ENCODE measurements around the gene SPON1. TPM values are rescaled to one million over a fixed set of nuclear protein-coding genes. Genes with fewer than 3 reads are reported as not detected.

SPON1 gene
- total RNA-seq, 3 donors from 2014 or later (not counting 1 experiment from before 2014, with no cell fraction given): 0.09 to 0.18 TPM; not detected in 1

- no peaks in the 10 kb centered on the region for H3K36me3 Mint-ChIP-seq
- no peak overlapping the region for H3K4me3 Mint-ChIP-seq
- DNase-seq: no peak
- no peaks in the 10 kb centered on the region for H3K9me3 ChIP-seq (ENCODE audit: control insufficient read depth, insufficient read depth, low read length)
- intact Hi-C loops (cut with micrococcal nuclease): no loop called here
- TF ChIP-seq CTCF (IDR thresholded peaks at IDR 0.05): no peak
- no peak overlapping the region for H3K27ac ChIP-seq (ENCODE audit: low read length)
- H3K36me3 ChIP-seq (ENCODE audit: control insufficient read depth, insufficient read depth, low read length): no peaks in the 10 kb centered on the region
- no peaks in the 10 kb centered on the region for H3K4me1 ChIP-seq (ENCODE audit: control insufficient read depth, insufficient read depth, low read length)
- no peak overlapping the region for H3K27ac Mint-ChIP-seq
- H3K4me3 ChIP-seq (ENCODE audit: low read length): no peak overlapping the region
- no peaks in the 10 kb centered on the region for H3K9me3 Mint-ChIP-seq
- H3K4me1 Mint-ChIP-seq: no peaks in the 10 kb centered on the region
- WGBS (ENCODE audit: insufficient coverage): 78% methylated on average over 4 of the region's 4 CpGs
- no peaks in the 10 kb centered on the region for H3K27me3 ChIP-seq (ENCODE audit: control insufficient read depth, insufficient read depth, low read length)
- ATAC-seq: no peak
- peaks cover 33 to 54% of the 10 kb centered on the region in 2 donors for H3K27me3 Mint-ChIP-seq (ENCODE audit: low read depth in 2 of 2)
Observed at GRCh38 chr11:14021738-14022137, 59.2 kb downstream of the SPON1 start.

- TF ChIP-seq CTCF (IDR thresholded peaks at IDR 0.05): no peak
- ATAC-seq (no peak), DNase-seq (no peak)
- intact Hi-C loops (cut with micrococcal nuclease): no loop called here
- Mint-ChIP-seq H3K9me3 (no peaks in the 10 kb centered on the region), H3K27me3 (ENCODE audit: low read depth in 2 of 2) (peaks cover 34 to 59% of the 10 kb centered on the region in 2 donors), H3K4me3 (no peak overlapping the region), H3K4me1 (no peaks in the 10 kb centered on the region), H3K36me3 (no peaks in the 10 kb centered on the region), H3K27ac (no peak overlapping the region)
- Histone ChIP-seq H3K4me3 (ENCODE audit: low read length) (no peak overlapping the region), H3K27me3 (ENCODE audit: control insufficient read depth, insufficient read depth, low read length) (no peaks in the 10 kb centered on the region), H3K36me3 (ENCODE audit: control insufficient read depth, insufficient read depth, low read length) (no peaks in the 10 kb centered on the region), H3K9me3 (ENCODE audit: control insufficient read depth, insufficient read depth, low read length) (no peaks in the 10 kb centered on the region), H3K27ac (ENCODE audit: low read length) (no peak overlapping the region), H3K4me1 (ENCODE audit: control insufficient read depth, insufficient read depth, low read length) (no peaks in the 10 kb centered on the region)
- WGBS (ENCODE audit: insufficient coverage): 80% methylated on average over 2 of the region's 3 CpGs
Observed at GRCh38 chr11:14022251-14022650, 59.7 kb downstream of the SPON1 start.

GRCh38 chr11:14022821-14023220 lies 60.3 kb downstream of the SPON1 start:
- Mint-ChIP-seq H3K4me1 (no peaks in the 10 kb centered on the region), H3K9me3 (no peaks in the 10 kb centered on the region), H3K27ac (no peak overlapping the region), H3K4me3 (no peak overlapping the region), H3K36me3 (no peaks in the 10 kb centered on the region), H3K27me3 (ENCODE audit: low read depth in 2 of 2) (peaks cover 34 to 64% of the 10 kb centered on the region in 2 donors)
- intact Hi-C loops (cut with micrococcal nuclease): no loop called here
- Histone ChIP-seq H3K4me3 (ENCODE audit: low read length) (no peak overlapping the region), H3K4me1 (ENCODE audit: control insufficient read depth, insufficient read depth, low read length) (no peaks in the 10 kb centered on the region), H3K27me3 (ENCODE audit: control insufficient read depth, insufficient read depth, low read length) (no peaks in the 10 kb centered on the region), H3K9me3 (ENCODE audit: control insufficient read depth, insufficient read depth, low read length) (no peaks in the 10 kb centered on the region), H3K36me3 (ENCODE audit: control insufficient read depth, insufficient read depth, low read length) (no peaks in the 10 kb centered on the region), H3K27ac (ENCODE audit: low read length) (no peak overlapping the region)
- ATAC-seq: no peak
- TF ChIP-seq CTCF (IDR thresholded peaks at IDR 0.05): no peak
- DNase-seq: no peak
- WGBS (ENCODE audit: insufficient coverage): 73% methylated on average over 6 of the region's 6 CpGs

- H3K36me3 ChIP-seq (ENCODE audit: control insufficient read depth, insufficient read depth, low read length): no peaks in the 10 kb centered on the region
- Mint-ChIP-seq H3K27ac (no peak overlapping the region), H3K27me3 (ENCODE audit: low read depth in 2 of 2) (peaks cover 22 to 50% of the 10 kb centered on the region in 2 donors), H3K9me3 (no peaks in the 10 kb centered on the region), H3K4me3 (no peak overlapping the region), H3K36me3 (no peaks in the 10 kb centered on the region), H3K4me1 (no peaks in the 10 kb centered on the region)
- peaks cover 2% of the 10 kb centered on the region for H3K27me3 ChIP-seq (ENCODE audit: control insufficient read depth, insufficient read depth, low read length)
- intact Hi-C loops (cut with micrococcal nuclease): no loop called here
- DNase-seq (no peak), ATAC-seq (no peak)
- H3K9me3 ChIP-seq (ENCODE audit: control insufficient read depth, insufficient read depth, low read length): no peaks in the 10 kb centered on the region
- TF ChIP-seq CTCF (IDR thresholded peaks at IDR 0.05): no peak
- H3K4me1 ChIP-seq (ENCODE audit: control insufficient read depth, insufficient read depth, low read length): no peaks in the 10 kb centered on the region
- H3K4me3 ChIP-seq (ENCODE audit: low read length): no peak overlapping the region
- WGBS (ENCODE audit: insufficient coverage): 71% methylated on average over 6 of the region's 6 CpGs
- no peak overlapping the region for H3K27ac ChIP-seq (ENCODE audit: low read length)
Observed at GRCh38 chr11:14026961-14027360, 64.4 kb downstream of the SPON1 start.

Measured in natural killer cell (primary cell).